Measurements from ENCODE around the gene NDUFA3.

The NDUFA3 gene

DNA sequence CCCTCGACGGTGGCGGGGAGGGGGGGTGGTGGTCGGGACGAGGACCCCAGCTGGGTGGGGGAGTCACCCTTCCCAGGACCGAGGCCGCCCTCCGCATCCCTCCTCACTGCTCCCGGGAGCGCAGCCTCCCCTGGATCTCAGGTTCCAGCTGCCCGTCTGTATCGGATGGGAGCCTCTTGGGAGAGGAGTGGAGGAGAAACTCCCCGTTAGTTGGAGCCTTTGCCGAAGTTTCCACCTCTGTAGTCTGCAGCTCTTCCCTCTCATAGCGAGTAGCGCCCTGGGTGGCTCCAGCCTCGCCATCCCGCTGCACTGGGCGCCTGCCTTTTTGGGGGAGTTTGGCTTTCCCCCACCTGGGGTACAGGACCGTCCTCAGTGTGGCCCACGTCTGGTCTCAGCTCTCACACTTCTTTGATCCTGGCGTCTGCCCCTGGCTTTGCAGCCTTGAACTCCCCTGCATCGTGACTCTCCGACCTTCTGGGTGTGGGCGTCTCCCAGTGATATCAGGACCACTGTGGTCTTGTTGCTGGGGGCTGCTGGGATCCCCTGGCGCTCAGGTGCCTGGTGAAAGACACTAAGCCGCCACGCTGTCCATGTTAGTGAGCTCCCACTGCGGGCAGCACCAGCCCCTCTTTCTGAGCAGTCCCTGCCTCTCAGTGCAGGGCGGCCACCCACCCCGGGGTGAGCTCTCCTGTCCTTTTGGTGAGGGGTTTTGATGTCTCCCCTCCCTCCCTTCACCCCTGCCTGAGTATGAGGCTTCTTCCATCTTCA lies 36.0 kb downstream of the NDUFA3 start:
- no peak for DNase-seq (ENCODE audit: low read depth)

DNA sequence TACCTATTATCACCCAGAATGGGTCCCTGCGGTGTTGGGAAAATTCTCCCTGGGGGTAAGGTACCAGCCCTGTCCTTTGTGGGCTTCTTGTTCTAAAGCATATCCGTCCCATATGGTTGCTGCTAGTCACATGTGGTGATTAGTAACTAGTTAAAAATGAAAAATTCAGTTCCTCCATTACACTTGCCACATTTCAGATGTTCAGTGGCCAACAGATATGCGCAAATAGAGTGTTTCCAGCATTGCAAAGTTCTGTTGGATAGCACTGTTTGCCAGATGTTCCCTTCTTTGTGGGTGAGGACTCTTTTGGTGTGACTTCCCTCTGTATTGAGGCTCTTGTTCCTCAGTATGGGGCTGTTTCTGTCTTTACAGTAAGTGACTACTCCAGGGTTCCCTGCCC lies 38.7 kb downstream of the NDUFA3 start:
- no peak for DNase-seq (ENCODE audit: low read depth)

DNA sequence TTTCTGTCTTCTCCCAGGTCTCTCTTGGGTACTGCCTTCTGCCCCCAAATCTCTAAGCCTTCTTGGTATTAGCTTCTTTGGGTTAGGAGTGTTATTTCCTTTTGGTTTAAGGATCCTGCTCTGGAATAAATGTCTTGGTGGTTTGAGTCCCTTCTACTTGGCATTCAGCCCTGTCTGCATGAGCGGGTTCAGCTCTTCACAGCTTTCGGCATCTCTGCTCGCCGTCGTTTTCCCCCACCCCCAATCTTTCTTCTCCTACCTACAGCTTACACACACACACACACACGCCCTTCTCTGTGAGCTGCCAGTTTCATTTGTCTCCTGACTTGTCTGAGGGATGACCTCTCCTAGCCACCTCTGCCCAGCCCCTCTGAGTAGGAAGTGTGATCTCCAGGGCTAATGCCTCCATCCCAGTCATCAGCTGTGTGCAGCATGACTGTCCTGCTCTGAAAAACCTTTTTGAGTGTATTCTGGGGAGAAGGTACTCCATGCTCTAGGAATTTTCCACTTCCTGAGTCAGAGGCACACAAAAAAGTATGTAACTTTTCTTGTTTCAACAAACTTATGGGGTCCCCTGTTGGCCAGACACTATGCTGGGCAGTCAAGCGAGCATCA lies 39.6 kb downstream of the NDUFA3 start:
- DNase-seq (ENCODE audit: low read depth), result no peak

DNA sequence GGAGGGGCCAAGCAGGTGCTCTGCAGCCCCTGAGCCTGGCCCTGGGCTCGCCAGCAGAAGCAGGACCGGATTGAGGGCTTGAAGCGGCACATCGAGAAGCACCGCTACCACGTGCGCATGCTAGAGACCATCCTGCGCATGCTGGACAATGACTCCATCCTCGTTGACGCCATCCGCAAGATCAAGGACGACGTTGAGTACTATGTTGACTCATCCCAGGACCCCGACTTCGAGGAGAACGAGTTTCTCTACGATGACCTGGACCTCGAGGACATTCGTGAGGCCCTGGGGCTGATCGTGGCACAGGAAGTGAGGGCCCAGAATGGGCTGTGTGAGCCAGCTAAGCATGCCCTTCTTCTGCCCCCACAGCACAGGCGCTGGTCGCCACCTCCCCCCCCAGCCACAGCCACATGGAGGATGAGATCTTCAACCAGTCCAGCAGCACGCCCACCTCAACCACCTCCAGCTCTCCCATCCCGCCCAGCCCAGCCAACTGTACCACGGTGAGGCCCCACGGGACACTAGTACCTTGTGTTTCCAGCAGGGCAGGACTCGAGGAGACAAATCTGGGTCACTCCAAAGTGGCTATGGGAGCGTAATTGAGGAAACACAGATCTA lies 43.0 kb downstream of the NDUFA3 start:
- DNase-seq (ENCODE audit: low read depth), result no peak

DNA sequence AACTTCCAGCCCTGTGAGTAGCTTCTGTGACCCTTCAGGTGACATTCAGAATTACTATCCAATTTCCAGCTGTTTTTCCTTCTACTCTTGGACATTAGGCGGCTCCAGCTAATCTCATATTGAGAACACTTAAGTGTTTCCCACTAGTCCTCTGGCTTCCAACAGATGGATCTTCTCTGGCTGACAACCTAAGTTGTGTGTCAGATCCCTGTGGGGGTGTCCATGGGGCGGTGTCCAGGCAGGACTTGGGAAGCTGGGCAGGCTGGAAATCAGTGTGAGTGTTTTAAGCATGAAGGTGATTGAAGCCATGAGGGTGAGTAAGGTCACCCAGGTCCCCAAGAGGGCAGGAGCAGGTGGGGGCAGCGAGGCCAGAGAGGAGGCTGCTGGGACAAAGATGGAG lies 45.0 kb downstream of the NDUFA3 start:
- DNase-seq (ENCODE audit: low read depth), result no peak

DNA sequence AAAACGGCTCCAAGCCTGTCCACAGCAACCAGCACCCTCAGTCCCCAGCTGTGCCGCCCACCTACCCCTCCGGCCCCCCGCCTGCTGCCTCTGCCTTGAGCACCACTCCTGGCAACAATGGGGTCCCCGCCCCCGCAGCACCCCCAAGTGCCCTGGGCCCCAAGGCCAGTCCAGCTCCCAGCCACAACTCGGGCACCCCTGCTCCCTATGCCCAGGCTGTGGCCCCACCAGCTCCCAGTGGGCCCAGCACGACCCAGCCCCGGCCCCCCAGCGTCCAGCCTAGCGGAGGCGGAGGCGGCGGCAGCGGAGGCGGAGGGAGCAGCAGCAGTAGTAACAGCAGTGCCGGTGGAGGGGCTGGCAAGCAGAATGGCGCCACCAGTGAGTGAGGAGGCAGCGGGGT lies 45.5 kb downstream of the NDUFA3 start:
- no peak for DNase-seq (ENCODE audit: low read depth)

DNA sequence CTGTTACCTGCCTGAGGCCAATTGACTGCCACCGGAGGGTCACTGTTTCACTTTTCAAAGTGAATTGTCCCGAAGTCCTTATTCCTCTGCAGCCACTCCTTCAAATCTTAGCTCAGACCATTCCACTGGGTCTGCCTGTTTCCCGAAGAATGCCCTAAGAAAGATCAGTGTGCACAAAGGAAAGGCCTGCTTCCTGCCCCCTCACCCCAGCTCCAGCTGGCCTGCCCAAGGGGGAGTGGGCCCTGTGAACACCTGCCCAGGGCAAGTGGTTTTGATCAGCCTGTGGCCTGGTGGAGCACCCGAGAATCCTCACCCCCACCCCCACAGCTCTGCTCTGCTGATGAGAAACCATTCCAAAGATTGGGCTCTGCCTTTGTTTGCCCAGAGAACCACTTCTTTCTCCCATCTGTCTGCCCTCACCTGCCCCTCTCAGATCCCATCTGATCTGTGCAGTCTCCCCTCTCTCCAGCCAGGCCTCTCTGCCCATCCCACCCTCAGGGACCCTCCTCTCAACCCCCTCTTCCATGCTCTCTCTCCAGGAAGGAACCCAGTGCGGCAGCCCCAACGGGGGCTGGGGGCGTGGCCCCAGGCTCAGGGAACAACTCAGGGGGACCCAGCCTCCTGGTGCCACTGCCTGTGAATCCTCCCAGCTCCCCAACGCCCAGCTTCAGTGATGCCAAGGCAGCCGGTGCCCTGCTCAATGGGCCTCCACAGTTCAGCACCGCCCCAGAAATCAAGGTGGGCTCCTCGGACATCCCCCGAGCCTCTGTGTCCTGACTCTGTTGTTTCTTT lies 46.6 kb downstream of the NDUFA3 start:
- DNase-seq (ENCODE audit: low read depth), result no peak

DNA sequence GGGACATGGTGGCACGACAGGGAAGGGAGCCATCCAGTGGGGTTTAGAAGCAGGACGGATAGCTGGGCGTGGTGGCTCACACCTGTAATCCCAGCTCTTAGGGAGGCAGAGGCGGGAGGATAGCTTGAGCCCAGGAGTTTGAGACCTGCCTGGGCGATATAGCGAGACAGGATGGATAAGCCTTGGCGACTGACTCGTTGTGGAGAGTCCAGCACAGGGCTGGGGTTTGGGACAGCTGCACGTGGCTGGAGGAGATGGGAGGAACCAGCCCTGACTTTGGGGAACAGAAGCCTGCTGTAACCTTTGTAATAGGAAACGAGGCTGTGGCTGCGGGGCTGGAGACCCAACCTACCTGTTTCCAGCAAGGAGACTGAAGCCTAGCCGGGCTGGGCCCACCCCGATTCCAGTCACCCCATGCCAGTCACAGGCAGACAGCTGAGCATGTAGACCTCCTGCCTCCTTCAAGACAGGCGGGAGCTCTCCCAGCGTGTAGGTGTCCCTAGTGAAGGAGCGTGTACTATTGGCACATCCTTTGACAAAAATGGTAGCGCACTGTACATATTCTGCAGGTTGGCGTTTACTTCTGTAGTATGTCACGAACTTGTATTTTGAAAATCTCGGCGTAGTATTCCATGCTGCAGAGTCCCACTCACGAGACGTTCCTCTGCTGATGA lies 48.8 kb downstream of the NDUFA3 start:
- no peak for DNase-seq (ENCODE audit: low read depth)

DNA sequence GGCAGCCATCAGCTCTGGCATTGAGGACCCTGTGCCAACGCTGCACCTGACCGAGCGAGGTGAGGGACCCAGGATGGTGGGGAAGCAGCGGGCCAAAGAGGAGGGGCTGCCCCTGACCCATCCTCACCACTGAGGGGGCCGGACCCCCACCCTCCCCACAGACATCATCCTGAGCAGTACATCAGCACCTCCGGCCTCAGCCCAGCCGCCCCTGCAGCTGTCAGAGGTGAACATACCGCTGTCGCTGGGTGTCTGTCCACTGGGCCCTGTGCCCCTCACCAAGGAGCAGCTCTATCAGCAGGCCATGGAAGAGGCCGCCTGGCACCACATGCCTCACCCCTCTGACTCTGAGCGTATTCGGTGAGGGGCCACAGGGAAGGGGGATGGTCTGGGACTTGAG lies 49.6 kb downstream of the NDUFA3 start:
- no peak for DNase-seq (ENCODE audit: low read depth)

DNA sequence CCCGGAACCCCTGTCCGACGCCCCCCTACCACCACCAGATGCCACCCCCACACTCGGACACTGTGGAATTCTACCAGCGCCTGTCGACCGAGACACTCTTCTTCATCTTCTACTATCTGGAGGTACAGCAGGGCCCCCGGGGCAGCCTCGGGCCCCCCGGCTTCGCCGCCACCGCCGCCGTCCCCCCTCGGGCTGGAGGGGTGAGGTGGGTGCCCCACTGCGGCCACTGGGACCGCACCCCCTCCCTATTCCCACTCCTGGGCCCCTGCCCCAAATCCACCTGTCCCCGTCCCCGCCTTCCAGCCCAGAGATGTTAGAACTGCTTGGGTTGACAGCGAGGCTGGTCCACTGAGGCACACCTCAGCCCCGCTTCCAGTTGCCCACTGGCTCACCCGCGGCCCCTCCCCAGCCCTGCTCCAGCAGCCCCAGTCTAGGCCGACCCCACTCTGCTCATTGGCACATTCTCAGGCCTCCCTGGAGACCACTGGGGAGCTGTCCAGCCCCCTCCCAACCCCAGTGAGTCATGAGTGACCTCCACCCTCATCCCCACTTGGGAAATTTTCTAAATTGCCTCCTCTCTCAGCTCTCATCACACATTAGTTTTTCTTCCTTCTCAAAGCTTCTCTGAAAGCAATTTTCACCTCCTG lies 50.3 kb downstream of the NDUFA3 start:
- DNase-seq (ENCODE audit: low read depth), result no peak

DNA sequence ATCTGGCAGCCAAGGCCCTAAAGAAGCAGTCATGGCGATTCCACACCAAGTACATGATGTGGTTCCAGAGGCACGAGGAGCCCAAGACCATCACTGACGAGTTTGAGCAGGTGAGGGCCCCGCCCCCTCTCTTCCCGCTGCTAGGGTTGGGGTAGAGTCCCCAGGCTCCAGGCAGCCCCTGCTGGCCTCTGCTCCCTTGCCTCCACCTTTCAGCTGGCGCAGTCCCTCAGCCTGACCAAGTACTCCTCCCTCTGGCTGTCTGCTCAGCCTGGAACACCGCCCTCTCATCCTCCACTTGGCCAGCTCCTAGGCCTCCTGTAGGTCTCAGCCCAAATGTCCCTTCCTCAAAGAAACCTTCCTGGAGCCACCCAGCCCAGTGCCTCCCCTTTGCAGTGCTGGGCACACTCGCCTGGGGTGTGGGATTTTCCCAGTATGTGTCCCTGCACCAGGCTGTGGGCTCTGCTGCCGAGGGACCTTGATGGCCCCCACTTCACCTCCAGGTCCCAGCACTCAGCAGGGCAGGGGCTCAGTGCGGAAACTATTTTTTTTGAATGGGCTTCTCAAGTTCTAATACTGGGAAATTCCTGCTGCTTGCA lies 51.2 kb downstream of the NDUFA3 start:
- DNase-seq (ENCODE audit: low read depth), result no peak

DNA sequence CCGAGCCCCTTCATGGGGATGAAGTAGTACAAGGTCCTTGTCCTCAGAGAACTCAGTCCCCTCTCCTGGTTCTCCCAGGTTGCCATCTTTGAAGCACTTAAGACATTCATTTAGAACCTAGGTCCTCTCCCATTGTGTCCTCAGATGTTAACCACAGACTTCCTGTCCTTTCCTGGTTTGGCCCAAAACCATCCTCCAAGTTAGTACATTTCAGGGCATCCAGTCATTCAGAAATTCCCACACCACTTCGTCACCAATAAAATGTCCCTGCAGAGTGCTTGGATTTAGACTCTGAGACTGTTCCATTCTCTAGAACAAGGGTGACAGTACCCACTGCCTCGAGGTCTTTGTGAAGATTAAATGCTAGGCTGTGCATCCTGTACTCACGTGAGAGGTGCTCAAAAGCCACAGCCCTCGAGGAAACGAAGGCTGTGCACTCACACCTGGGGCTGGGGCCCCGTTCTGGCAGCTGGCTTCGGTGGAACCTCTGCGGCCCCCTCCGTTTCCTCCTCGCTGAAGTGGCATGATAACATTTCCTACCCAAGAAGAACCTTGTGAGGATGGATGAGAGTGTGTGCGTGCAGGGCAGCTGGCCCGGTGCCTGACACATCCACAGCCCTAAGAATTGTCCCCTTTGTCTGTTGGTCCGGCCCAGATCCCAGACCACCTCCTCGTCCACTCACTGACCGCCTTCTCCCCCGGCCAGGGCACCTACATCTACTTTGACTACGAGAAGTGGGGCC lies 52.1 kb downstream of the NDUFA3 start:
- no peak for DNase-seq (ENCODE audit: low read depth)

DNA sequence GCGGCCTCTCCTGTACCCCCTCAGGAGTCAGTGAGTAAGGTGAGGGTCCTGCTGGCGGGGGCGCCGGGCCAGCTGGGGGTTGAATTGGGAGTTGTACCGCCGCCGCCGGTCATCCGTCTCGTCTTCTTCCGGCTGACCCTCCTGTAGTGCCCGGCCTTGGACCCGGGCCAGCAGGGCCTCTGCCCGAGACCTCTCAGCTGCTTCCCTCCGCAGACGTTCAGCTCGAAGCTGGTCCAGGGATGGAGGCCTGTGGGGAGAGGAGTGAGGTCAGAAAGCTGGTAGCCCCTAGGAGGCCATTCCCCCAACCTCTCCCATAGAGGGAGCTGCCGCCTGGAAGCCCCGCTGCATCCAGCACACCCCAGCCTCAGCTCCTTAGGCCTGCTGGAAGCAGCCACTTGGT lies 53.0 kb downstream of the NDUFA3 start:
- no peak for DNase-seq (ENCODE audit: low read depth)

DNA sequence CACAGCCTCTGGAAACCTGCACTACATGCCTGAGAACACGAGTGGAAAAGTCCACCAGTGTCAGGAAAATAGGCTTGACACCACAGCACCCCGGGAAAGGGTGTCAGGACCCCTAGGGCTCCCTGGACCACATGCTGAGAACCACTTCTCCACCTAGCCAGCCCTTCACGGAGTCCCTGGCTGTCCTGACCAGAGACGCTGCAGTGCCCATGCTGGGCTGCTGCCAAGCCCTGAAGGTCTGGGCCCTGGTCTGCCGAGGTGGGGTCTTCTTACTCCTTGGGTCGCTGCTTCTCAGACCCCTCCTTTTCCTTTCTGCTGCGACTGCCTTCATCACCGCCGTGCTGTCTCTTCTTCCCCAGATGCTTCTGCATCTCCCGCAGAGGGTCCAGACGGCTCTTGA lies 53.8 kb downstream of the NDUFA3 start:
- no peak for DNase-seq (ENCODE audit: low read depth)

DNA sequence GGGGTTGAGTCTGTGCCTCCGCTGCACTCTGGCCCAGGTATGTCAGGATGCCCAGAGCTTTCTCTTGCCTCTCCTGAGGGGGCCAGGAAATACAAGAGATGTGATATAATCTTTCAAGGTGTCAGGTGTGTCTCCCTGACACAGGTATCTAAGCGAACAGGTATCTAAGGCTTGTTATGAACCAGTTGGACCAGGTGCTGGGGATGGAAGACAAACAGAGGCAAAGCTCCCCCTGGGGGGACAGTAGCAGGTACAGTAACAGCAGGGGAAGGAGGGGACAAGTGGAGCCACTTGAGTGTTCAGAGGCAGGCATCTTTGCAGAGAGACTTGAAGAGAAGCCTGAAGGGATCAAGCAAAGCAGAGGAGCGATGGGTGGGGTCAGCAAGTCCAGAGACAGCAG lies 54.3 kb downstream of the NDUFA3 start:
- DNase-seq (ENCODE audit: low read depth), result no peak
